A673 (cell line): Measurements from ENCODE around the gene ARHGEF4. TPM values are rescaled to one million over a fixed set of nuclear protein-coding genes. Genes with fewer than 3 reads are reported as not detected.

Experiments used
- BruUV-seq: library from RNA; stranded (reverse); fragments of 400-500 nt; replicated peaks from 2 replicates; lab custom pipeline; 2021; lab: Mats Ljungman, UMichigan
- CTCF ChIA-PET: fragments of 300-600 bp; sonication (Branson Sonifier 250); formaldehyde crosslinking; loops from one replicate; lab custom pipeline; 2022; ENCODE audit warnings: antibody characterized with exemption; lab: Charles Lee
- POLR2A ChIA-PET: fragments of 300-600 bp; sonication (Branson Sonifier 250); formaldehyde crosslinking; loops from one replicate; lab custom pipeline; 2022; ENCODE audit warnings: antibody characterized with exemption; ENCODE audit not compliant: low non-redundant PET; lab: Charles Lee
- DNase-seq: peaks from one replicate; pipeline ENCODE4 v3.0.0-alpha.2; 2015; ENCODE audit warnings: low spot score
- H3K27ac ChIP-seq: fragments of 200-600 bp; sonication (generic); 2 replicates; pipeline ENCODE4 v1.5.1; 2016; ENCODE audit warnings: mixed run types, low read depth, mild to moderate bottlenecking, mixed read lengths, antibody characterized with exemption, low read length; ENCODE audit not compliant: poor library complexity, severe bottlenecking
- H3K27me3 ChIP-seq: fragments of 200-600 bp; sonication (generic); replicated peaks from 2 replicates; pipeline ENCODE4 v1.6.1; 2017; ENCODE audit warnings: mixed run types, low read depth, mild to moderate bottlenecking, mixed read lengths, antibody characterized with exemption, low read length; ENCODE audit not compliant: insufficient read depth, poor library complexity
- H3K36me3 ChIP-seq: fragments of 200-600 bp; sonication (generic); 2 replicates; pipeline ENCODE4 v1.6.1; 2016; ENCODE audit warnings: mixed run types, mild to moderate bottlenecking, mixed read lengths, antibody characterized with exemption, low read length; ENCODE audit not compliant: insufficient read depth, poor library complexity, severe bottlenecking
- H3K4me1 ChIP-seq: fragments of 200-600 bp; sonication (generic); 2 replicates; pipeline ENCODE4 v1.6.1; 2017; ENCODE audit warnings: mixed run types, mild to moderate bottlenecking, mixed read lengths, antibody characterized with exemption, low read length; ENCODE audit not compliant: insufficient read depth, poor library complexity, severe bottlenecking
- H3K4me3 ChIP-seq: fragments of 200-600 bp; sonication (generic); 2 replicates; pipeline ENCODE4 v1.5.1; 2016; ENCODE audit warnings: low read depth, mixed run types, mild to moderate bottlenecking, mixed read lengths, low read length; ENCODE audit not compliant: poor library complexity, severe bottlenecking
- H3K9me3 ChIP-seq: fragments of 200-600 bp; sonication (generic); 2 replicates; pipeline ENCODE4 v1.6.1; 2016; ENCODE audit warnings: mixed run types, low read depth, mild to moderate bottlenecking, mixed read lengths, antibody characterized with exemption, low read length; ENCODE audit not compliant: poor library complexity, severe bottlenecking
- EZH2 ChIP-seq: fragments of 200-600 bp; sonication (generic); IDR thresholded peaks from 2 replicates; pipeline ENCODE4 v1.6.1; 2017; ENCODE audit warnings: borderline replicate concordance, low read depth, mild to moderate bottlenecking, mixed read lengths, antibody characterized with exemption, low read length; ENCODE audit not compliant: poor library complexity, severe bottlenecking
- intact Hi-C: fragments of 100-400 bp; cut with micrococcal nuclease; formaldehyde crosslinking; loops from one replicate; pipeline ENCODE4 v1.10.0; 2022; ENCODE audit not compliant: unreplicated experiment
- total RNA-seq: library from RNA; stranded (reverse); gene quantifications from 2 replicates; pipeline ENCODE4 v1.2.3, GENCODE V29; 2021
- TF ChIP-seq, protein P1 (sequence below): fragments of 300-800, 200-600 bp; sonication (generic); conservative IDR thresholded peaks from 2 replicates; pipeline ENCODE4 v1.5.1; 2017; ENCODE audit warnings: low read depth, mild to moderate bottlenecking, antibody characterized with exemption, low read length, moderate library complexity, mixed read lengths

The ARHGEF4 gene
- total RNA-seq, 1 experiment from 2014 or later, result 2.1 TPM

DNA sequence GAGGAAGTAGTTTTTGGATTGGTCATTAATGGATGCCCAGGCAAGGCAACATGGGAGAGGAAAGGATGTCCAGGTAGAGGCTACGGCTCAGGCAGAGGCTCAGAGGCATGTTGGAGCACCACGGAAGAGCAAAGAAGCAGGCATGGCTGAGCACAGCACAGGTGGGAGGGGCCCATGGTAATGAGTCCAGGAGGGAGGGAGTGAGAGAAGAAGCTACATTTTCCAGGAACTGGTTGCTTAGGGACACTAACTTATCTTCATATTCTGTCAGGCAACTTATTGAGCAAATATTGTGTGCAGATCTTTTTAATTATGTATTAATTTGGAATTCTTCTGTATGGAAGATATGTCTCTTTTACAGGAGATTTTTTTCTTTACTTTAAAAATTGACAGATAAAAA, 42.2 kb downstream of the ARHGEF4 start:
- Histone ChIP-seq H3K36me3 (no peaks in the 10 kb centered on the region), H3K4me1 (no peaks in the 10 kb centered on the region), H3K27me3 (no peaks in the 10 kb centered on the region), H3K9me3 (no peaks in the 10 kb centered on the region), H3K27ac (no peak overlapping the region), H3K4me3 (no peak overlapping the region)
- no peak for DNase-seq
- intact Hi-C loops, result no loop called here
- ChIA-PET CTCF (no interaction called here), POLR2A (no interaction called here)
- TF ChIP-seq EZH2, result no peak
- TF ChIP-seq, protein P1, sequence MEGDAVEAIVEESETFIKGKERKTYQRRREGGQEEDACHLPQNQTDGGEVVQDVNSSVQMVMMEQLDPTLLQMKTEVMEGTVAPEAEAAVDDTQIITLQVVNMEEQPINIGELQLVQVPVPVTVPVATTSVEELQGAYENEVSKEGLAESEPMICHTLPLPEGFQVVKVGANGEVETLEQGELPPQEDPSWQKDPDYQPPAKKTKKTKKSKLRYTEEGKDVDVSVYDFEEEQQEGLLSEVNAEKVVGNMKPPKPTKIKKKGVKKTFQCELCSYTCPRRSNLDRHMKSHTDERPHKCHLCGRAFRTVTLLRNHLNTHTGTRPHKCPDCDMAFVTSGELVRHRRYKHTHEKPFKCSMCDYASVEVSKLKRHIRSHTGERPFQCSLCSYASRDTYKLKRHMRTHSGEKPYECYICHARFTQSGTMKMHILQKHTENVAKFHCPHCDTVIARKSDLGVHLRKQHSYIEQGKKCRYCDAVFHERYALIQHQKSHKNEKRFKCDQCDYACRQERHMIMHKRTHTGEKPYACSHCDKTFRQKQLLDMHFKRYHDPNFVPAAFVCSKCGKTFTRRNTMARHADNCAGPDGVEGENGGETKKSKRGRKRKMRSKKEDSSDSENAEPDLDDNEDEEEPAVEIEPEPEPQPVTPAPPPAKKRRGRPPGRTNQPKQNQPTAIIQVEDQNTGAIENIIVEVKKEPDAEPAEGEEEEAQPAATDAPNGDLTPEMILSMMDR, result no peak
- no TSS peak for BruUV-seq

DNA sequence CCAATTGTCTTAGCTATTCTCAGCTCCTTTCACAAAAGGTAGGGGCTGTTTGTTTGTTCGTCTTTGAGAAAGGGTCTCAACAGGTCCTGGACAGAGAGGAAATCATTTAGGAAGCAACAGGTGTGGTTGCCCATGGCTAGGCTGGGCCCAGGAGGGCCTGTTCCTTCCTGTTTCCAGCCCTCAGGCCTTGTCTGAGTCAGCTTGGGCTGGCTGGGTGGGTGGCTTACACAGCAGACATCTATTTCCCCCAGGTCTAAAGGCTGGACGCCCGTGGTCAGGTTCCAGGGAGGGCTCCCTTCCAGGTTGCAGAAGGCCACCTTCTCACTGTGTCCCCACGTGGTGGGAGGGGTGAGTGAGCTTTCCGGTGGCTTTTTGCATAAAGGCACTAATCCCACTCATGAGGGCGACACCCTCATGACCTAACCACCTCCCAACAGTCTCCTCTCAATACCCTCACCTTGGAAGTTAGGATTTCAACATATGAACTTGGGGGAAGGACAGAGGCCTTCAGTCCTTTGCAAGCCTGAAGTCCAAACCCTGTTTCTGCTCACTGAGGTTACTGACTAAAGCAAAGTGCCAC, 45.5 kb downstream of the ARHGEF4 start:
- intact Hi-C loops, result no loop called here
- Histone ChIP-seq H3K9me3 (no peaks in the 10 kb centered on the region), H3K27ac (no peak overlapping the region), H3K27me3 (no peaks in the 10 kb centered on the region), H3K4me1 (no peaks in the 10 kb centered on the region), H3K36me3 (no peaks in the 10 kb centered on the region), H3K4me3 (no peak overlapping the region)
- no TSS peak for BruUV-seq
- CTCF ChIA-PET, result interaction anchor here (1.1 kb wide), 1 partner anchor 8 kb away, joined by 4 read pairs; no protein-coding TSS in a partner anchor
- POLR2A ChIA-PET, result no interaction called here
- no peak for TF ChIP-seq EZH2
- TF ChIP-seq, protein P1, result no peak
- no peak for DNase-seq

DNA sequence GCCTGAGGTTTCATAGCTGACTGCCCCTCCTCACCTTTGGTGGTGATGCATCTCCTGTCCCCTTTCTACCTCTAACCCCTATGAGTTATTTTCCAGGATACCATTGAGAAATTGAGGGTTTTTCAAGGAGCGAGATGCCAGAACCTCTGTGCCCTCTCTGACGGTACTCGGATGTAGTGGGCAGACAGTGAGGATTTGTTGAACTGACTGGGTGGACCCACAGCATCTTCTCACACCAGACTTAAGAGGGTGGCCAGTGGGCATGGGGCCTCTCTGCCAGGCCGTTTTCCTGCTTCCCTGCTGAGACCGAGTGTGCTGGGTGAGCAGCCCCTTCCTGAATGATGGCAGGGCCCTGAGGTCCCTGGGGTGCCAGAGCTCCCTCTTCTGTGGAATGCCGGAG, 46.3 kb downstream of the ARHGEF4 start:
- Histone ChIP-seq H3K9me3 (no peaks in the 10 kb centered on the region), H3K36me3 (no peaks in the 10 kb centered on the region), H3K4me1 (no peaks in the 10 kb centered on the region), H3K4me3 (no peak overlapping the region), H3K27ac (no peak overlapping the region), H3K27me3 (peaks cover 6% of the 10 kb centered on the region)
- intact Hi-C loops, result no loop called here
- no TSS peak for BruUV-seq
- TF ChIP-seq EZH2, result no peak
- TF ChIP-seq, protein P1, result no peak
- CTCF ChIA-PET, result interaction anchor here (1.1 kb wide), 1 partner anchor 9 kb away, joined by 4 read pairs; no protein-coding TSS in a partner anchor
- POLR2A ChIA-PET, result no interaction called here
- no peak for DNase-seq
